NCI-H774 (cell line): ENCODE measurements around the gene PRICKLE1.

Experiments used
- DNase-seq: peaks from one replicate; lab custom pipeline; 2025; lab: John Stamatoyannopoulos, UW

The PRICKLE1 gene

DNA sequence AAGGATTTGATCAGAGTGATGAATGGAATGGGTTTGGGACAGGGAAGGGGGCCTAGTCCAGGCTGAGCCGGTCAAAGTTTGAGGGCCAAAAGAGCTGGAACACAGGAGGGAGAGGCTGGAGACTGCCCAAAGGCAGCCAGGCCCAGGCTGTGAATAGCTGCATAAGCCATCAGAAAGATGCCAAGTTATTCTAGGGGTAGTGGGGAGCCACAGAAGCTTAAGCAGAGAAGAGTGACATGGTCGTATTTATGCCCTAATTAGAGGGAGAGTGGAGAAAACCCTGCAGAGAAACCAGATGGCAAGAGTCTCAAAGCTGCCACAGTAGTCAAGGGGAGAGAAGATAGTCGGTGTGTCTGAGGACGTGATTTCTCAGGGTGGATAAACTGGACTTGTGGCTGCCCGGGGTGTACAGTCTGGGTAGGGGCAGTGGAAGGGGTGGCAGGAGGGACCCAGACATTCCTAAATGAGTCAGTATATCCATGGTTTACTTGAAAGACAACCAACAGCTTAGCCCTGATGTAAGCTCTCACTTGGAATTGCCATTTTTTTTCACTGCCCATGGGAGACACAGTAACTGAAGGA, 99.2 kb downstream of the PRICKLE1 start:
- no peak for DNase-seq

- DNase-seq = no peak
Observed at GRCh38 chr12:42486407-42486806, 103.1 kb downstream of the PRICKLE1 start.

DNA sequence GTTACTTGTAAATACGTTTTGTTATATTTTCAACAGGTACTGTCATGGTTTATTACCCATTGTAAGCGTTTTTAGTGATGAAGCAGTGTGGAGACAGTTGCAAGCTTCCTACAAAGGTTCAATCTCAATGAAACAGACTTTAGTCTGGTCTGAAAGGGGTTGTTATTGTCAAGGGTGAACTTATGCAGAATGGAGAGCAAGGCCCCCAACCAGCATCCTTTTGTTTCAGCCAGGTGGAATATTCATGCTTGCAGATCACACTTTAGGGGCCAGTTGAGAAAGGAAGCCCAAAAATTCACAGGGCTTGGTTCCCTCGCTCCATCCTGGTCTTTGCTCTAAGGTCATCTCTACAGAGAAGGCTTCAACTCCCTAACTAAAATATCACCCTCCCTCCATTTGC, 103.7 kb downstream of the PRICKLE1 start:
- no peak for DNase-seq

DNA sequence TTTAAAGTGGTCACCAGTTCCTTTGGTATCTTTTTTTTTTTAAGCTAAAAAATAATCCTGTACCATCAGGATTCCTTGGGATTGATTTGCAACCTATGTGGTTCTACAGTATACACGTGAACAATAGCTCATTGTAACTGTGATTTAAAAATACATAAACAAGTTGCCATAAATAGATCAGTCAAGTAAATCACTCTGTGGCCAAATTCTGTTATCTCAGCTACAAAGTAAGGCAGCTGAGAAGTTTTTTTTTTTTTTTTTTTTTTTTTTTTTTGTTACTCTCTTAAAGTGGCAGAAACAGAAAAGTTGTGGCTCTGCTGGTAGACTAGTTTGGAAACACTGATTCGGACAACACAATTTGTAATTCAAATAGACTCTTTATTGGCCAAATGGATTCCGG, 104.5 kb downstream of the PRICKLE1 start:
- DNase-seq = no peak

- no peak for DNase-seq
Observed at GRCh38 chr12:42483521-42483790, 106.1 kb downstream of the PRICKLE1 start.

- peak; percentile 58 for DNase-seq
Observed at GRCh38 chr12:42482748-42483520, 106.6 kb downstream of the PRICKLE1 start.

GRCh38 chr12:42482041-42482747, 107.4 kb downstream of the PRICKLE1 start:
- DNase-seq = no peak

DNA sequence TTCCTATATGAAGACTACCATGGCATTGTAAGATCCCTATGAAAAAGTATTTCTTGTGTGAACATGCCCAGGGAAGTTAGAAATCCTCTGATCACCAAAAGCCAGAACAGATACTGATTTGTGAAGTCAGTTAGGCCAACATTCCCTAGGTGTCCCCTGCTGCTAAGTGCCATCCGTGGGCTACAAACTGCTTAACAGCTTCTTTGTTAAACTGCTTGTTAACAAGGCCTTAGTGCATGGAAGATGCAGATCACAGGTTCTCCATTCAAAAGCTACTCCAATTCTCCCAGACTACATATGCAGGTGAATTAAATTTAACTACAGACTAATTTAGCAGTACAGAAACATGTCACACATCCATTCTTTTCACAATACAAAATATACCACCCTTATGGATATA, 108.2 kb downstream of the PRICKLE1 start:
- no peak for DNase-seq

GRCh38 chr12:42477941-42478340, 111.6 kb downstream of the PRICKLE1 start:
- no peak for DNase-seq

- DNase-seq = no peak
Observed at GRCh38 chr12:42475106-42475505, 114.4 kb downstream of the PRICKLE1 start.

GRCh38 chr12:42474391-42474790, 115.2 kb downstream of the PRICKLE1 start:
- DNase-seq = no peak

- DNase-seq = no peak
Observed at GRCh38 chr12:42473561-42473960, 116.0 kb downstream of the PRICKLE1 start.

GRCh38 chr12:42473130-42473529, 116.4 kb downstream of the PRICKLE1 start:
- DNase-seq = no peak

DNA sequence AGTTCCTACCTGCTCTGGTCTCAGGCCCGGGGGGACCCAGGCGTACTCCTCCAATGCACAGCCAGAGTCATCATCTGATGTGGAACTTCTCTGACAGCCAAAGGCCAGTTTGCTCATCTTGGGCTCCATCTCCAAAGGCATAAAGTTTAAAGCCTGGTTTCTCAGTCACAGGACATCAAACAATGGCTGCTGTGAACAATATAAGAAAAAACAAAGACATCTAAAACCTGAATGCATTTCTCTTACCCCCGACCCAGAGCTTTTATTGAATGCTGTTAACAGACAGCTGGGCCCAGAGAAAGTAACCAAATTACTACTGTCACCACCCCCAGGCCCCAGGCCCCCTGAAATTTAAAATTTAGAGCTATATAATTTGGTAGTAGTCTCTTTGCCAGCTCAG, 117.2 kb downstream of the PRICKLE1 start:
- no peak for DNase-seq

DNA sequence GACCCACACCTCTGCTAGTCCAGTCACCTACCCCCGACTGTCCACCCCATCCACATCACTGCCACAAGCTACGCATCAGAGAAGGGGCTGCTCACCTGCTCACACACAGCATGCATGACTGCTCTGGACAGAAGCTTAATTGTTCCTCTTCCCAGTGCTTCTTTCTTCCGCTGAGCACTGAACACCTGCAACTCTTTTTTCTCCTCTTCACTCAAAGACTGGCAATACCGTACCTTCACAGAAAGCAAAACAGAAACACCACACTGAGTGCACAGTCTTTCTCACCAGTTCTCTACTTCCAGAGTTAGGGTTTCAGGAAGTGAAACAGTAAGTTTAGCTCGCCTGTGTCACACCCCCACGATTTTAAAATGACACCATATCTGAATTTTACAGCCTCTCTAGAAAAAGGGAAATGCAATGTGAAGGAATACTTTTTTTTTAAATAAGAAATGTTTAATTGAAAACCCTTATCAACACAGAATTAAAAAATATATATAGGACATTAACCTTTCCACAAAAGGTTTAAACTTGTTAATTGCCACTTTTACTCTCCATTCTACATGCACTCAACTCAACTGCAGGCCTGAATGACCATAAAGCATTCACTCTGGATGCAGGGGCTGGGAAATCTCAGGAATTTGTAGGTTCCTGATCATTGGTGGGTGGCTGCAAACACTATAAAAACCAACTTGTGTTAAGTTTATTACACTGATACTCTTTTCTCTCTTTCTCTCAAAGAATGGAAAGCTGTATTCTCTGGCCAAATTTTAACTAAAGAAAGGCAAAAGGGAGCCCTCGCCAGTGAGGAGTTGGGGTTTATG, 120.0 kb downstream of the PRICKLE1 start:
- no peak for DNase-seq

GRCh38 chr12:42468921-42469320, 120.6 kb downstream of the PRICKLE1 start:
- no peak for DNase-seq

DNA sequence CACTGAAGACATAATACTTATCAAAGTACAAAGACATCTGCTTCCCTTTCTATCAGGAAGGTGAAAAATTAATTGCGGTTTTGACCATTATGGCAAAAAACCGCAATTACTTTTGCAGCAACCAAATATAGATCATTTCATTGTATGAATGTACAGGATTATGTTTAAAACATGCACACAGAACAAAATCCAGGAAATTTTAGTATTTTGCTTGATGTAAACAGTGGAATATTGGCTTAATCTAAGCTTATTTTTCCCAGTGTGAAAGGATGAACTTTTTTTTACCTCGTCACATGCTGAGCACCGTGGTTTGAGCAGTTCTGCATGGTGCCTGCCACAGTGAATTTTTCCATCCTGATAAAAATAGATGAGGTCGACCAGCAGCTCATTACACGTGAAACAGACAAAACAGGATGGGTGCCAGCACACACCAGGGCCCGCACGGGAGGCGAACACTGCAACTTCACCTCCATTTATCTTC, 121.2 kb downstream of the PRICKLE1 start:
- no peak for DNase-seq

DNA sequence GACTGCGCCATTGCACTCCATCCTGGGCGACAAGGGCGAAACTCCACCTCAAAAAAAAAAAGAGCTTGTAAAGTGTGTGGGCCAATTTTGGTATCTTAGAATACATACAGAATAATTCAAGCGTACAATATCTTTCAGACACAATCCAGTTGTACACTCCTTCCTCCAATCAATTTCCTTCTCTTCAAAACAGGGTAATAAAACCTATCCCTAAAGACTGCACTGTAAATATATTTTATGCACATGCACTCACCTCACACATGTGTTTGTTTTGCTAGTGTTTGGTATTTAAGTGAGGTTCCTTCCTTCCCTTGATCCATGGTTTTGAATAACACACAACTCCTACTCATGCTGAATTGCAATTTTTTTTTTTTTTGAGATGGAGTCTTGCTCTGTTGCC, 125.9 kb downstream of the PRICKLE1 start:
- no peak for DNase-seq

- no peak for DNase-seq
Observed at GRCh38 chr12:42462486-42462885, 127.1 kb downstream of the PRICKLE1 start.

DNA sequence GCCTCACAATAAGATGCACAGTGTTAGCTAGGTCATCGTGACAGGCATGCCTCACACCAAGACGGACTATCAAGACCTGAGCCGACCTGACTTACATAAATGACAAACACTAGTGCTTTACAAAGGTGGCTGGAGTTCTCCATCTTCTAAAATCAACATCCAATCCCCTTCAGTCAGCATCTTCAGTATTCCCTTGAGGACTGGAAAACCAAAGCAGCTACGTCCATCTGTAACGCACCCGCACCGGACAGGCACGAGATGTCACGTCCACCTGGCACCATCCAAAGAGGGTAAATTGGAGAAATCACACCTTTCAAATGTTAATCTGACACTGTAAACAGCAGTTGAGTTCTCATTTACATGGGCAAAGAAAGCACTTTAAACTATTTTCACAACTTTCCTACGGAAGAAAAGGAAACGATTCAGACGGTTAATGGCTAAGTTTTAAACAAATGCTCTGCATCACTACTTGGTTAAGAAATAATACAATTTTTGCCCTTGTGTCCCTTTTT, 130.2 kb downstream of the PRICKLE1 start:
- no peak for DNase-seq

- no peak for DNase-seq
Observed at GRCh38 chr12:42458575-42458974, 131.0 kb downstream of the PRICKLE1 start.

DNA sequence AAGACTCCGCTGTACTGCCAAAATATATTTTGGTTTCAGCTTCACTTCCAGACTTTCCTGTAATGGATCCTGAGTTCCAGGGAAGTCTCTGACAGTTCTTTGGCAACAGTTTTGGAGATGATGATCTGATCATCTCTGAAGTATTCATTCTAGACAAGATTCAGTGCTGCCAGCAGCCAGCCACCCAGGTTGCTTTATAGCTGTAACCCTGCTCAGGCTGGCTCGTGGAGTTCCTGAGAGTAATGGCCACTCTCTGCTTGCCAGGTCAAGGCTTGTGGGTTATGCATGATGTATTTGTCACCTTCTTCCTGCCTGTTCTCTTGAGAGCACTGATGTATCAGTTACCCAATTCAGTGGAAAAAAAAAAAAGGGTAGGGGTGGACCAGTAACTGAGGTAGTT, 139.3 kb downstream of the PRICKLE1 start:
- DNase-seq = no peak
